ENCODE data around the gene MERTK. TPM values are rescaled to one million over a fixed set of nuclear protein-coding genes. Genes with fewer than 3 reads are reported as not detected.
A peak's percentile ranks its signal among the peaks of the same experiment; 100 is the strongest.
"Not testable (repeated sequence)": the region's sequence is repeated elsewhere in the genome, so short reads cannot be mapped to it uniquely, and the experiment has no call there.

The MERTK gene
- 3.1 to 6.4 TPM (median 3.2 TPM) in 3 replicates for total RNA-seq
- long read RNA-seq, partial matches to known transcripts, result 0 of 7 reads
- long read RNA-seq, other reads (novel, unspliced or antisense), result 2 of 7 reads

GRCh38 chr2:111897924-111898702 lies at the start of gene MERTK:
MERTK (plus strand) TSS chr2:111898607; CDS start chr2:111898736, 129 bp downstream.
- no peak for DNase-seq (ENCODE audit: low spot score)
- no peaks in the 10 kb centered on the region for H3K27me3 Mint-ChIP-seq (ENCODE audit: low read depth)
- peaks cover 23% of the 10 kb centered on the region for H3K4me1 Mint-ChIP-seq (ENCODE audit: low read depth)
- no peaks in the 10 kb centered on the region for H3K9me3 Mint-ChIP-seq (ENCODE audit: low read depth)
- peak; percentile 84 for TF ChIP-seq CTCF (IDR thresholded peaks at IDR 0.05)
- peak within 1 kb of the TSS; percentile 91 for H3K4me3 Mint-ChIP-seq (ENCODE audit: unreplicated experiment)
- no peaks in the 10 kb centered on the region for H3K36me3 Mint-ChIP-seq (ENCODE audit: low read depth)
- peak within 1 kb of the TSS; percentile 91 for H3K27ac Mint-ChIP-seq (ENCODE audit: unreplicated experiment)

- peaks cover 12% of the 10 kb centered on the region for H3K4me1 Mint-ChIP-seq (ENCODE audit: low read depth)
- not testable (repeated sequence) for H3K27me3 Mint-ChIP-seq (ENCODE audit: low read depth); H3K36me3 Mint-ChIP-seq (ENCODE audit: low read depth); H3K9me3 Mint-ChIP-seq (ENCODE audit: low read depth); H3K4me3 Mint-ChIP-seq (ENCODE audit: unreplicated experiment); H3K27ac Mint-ChIP-seq (ENCODE audit: unreplicated experiment); DNase-seq (ENCODE audit: low spot score)
- TF ChIP-seq CTCF (IDR thresholded peaks at IDR 0.05), result peak; percentile 77
These were observed 47.8 kb upstream of the MERTK start for GRCh38 chr2:111850646-111851045.

GRCh38 chr2:111852544-111852943 lies 45.9 kb upstream of the MERTK start:
- not testable (repeated sequence) for H3K27me3 Mint-ChIP-seq (ENCODE audit: low read depth); DNase-seq (ENCODE audit: low spot score); H3K9me3 Mint-ChIP-seq (ENCODE audit: low read depth); H3K36me3 Mint-ChIP-seq (ENCODE audit: low read depth); H3K4me3 Mint-ChIP-seq (ENCODE audit: unreplicated experiment)
- Mint-ChIP-seq H3K27ac (ENCODE audit: unreplicated experiment) (peak overlapping the region; percentile 93), H3K4me1 (ENCODE audit: low read depth) (peaks cover 12% of the 10 kb centered on the region)

GRCh38 chr2:111860005-111860404 lies 38.4 kb upstream of the MERTK start:
- not testable (repeated sequence) for DNase-seq (ENCODE audit: low spot score); H3K4me1 Mint-ChIP-seq (ENCODE audit: low read depth); H3K4me3 Mint-ChIP-seq (ENCODE audit: unreplicated experiment); H3K27me3 Mint-ChIP-seq (ENCODE audit: low read depth); H3K9me3 Mint-ChIP-seq (ENCODE audit: low read depth); H3K27ac Mint-ChIP-seq (ENCODE audit: unreplicated experiment); H3K36me3 Mint-ChIP-seq (ENCODE audit: low read depth)

- H3K4me1 Mint-ChIP-seq (ENCODE audit: low read depth); H3K4me3 Mint-ChIP-seq (ENCODE audit: unreplicated experiment); H3K27ac Mint-ChIP-seq (ENCODE audit: unreplicated experiment); H3K9me3 Mint-ChIP-seq (ENCODE audit: low read depth); H3K36me3 Mint-ChIP-seq (ENCODE audit: low read depth); H3K27me3 Mint-ChIP-seq (ENCODE audit: low read depth); DNase-seq (ENCODE audit: low spot score): not testable (repeated sequence)
These were observed 33.3 kb upstream of the MERTK start for GRCh38 chr2:111865124-111865523.

- not testable (repeated sequence) for H3K9me3 Mint-ChIP-seq (ENCODE audit: low read depth); H3K4me1 Mint-ChIP-seq (ENCODE audit: low read depth); DNase-seq (ENCODE audit: low spot score); H3K4me3 Mint-ChIP-seq (ENCODE audit: unreplicated experiment); H3K27ac Mint-ChIP-seq (ENCODE audit: unreplicated experiment); H3K27me3 Mint-ChIP-seq (ENCODE audit: low read depth)
- peaks cover 11% of the 10 kb centered on the region for H3K36me3 Mint-ChIP-seq (ENCODE audit: low read depth)
These were observed 25.6 kb upstream of the MERTK start for GRCh38 chr2:111872806-111873205.

GRCh38 chr2:111883661-111884591 lies 14.5 kb upstream of the MERTK start, which contains the start of gene ANAPC1:
ANAPC1 (minus strand) TSS chr2:111884193; CDS start chr2:111880825, 3,368 bp downstream.
- Mint-ChIP-seq H3K27ac (ENCODE audit: unreplicated experiment) (peak within 1 kb of the TSS; percentile 96), H3K9me3 (ENCODE audit: low read depth) (no peaks in the 10 kb centered on the region), H3K27me3 (ENCODE audit: low read depth) (no peaks in the 10 kb centered on the region), H3K4me1 (ENCODE audit: low read depth) (peaks cover 15% of the 10 kb centered on the region), H3K4me3 (ENCODE audit: unreplicated experiment) (peak within 1 kb of the TSS; percentile 98), H3K36me3 (ENCODE audit: low read depth) (peaks cover 2% of the 10 kb centered on the region)
- peak; percentile 95 for DNase-seq (ENCODE audit: low spot score)
- TF ChIP-seq CTCF (IDR thresholded peaks at IDR 0.05), result peak; percentile 24
